Esophagus muscularis mucosa (tissue), 4 donors: Measurements from ENCODE around the gene EIF4EBP2. TPM values are rescaled to one million over a fixed set of nuclear protein-coding genes. Genes with fewer than 3 reads are reported as not detected.

Experiments
- DNase-seq: peaks from one replicate; pipeline ENCODE4 v3.0.0-alpha.2; 2017; ENCODE audit errors: extremely low spot score
- H3K27ac ChIP-seq, 4 donors: fragments of 200-600 bp; sonication (generic); replicated peaks in 1 of 4; 1 replicate in 3 of 4; 2 replicates in 1 of 4; pipeline ENCODE4 v1.5.1; 2016 to 2019; ENCODE audit warnings: mild to moderate bottlenecking in 1 of 4
- H3K27me3 ChIP-seq, 4 donors: fragments of 200-600 bp; sonication (generic); one replicate each; pipeline versions ENCODE4 v1.5.1 to v1.6.0; 2016 to 2019
- H3K36me3 ChIP-seq, 4 donors: fragments of 200-600 bp; sonication (generic); one replicate each; pipeline ENCODE4 v1.5.1; 2016 to 2019
- H3K4me1 ChIP-seq, 4 donors: fragments of 200-600 bp; sonication (generic); one replicate each; pipeline ENCODE4 v1.5.1; 2016 to 2019
- H3K4me3 ChIP-seq, 4 donors: fragments of 200-600 bp; sonication (generic); 1 replicate in 2 of 4; 2 replicates in 2 of 4; pipeline ENCODE4 v1.5.1; 2016 to 2019; ENCODE audit warnings: mild to moderate bottlenecking in 4 of 4, moderate library complexity in 1 of 4
- H3K9me3 ChIP-seq, 4 donors: fragments of 200-600 bp; sonication (generic); 1 replicate in 3 of 4; 2 replicates in 1 of 4; pipeline ENCODE4 v1.5.1; 2016 to 2019
- EP300 ChIP-seq: sonication (generic); formaldehyde crosslinking; IDR thresholded peaks from one replicate; pipeline ENCODE4 v1.6.1; 2017; ENCODE audit warnings: antibody characterized with exemption
- POLR2A ChIP-seq: fragments of 450-650 bp; IDR thresholded peaks from one replicate; pipeline ENCODE4 v1.6.1; 2017; ENCODE audit warnings: antibody characterized with exemption, moderate library complexity, mild to moderate bottlenecking, low read depth
- POLR2AphosphoS5 ChIP-seq, 2 donors: sonication (generic); formaldehyde crosslinking; IDR thresholded peaks; one replicate each; pipeline ENCODE4 v1.6.1; 2017; ENCODE audit warnings: antibody characterized with exemption in 2 of 2
- WGBS: methylation state at CpG from one replicate; pipeline ENCODE4 v1.1.5; 2018; 5-methylcytosine and 5-hydroxymethylcytosine counted together
- intact Hi-C: fragments of 100-400 bp; cut with DNase I; formaldehyde crosslinking; loops from one replicate; pipeline ENCODE4 v1.15.1; 2023
- total RNA-seq, 4 donors: library from RNA; depleted of rRNA; stranded (reverse); fragments of >200 nt; gene quantifications; one replicate each; pipeline versions ENCODE4 v1.1.0 to v1.2.1, GENCODE V29; 2016
- TF ChIP-seq, protein P1 (sequence below), 3 experiments: fragments of 200-600 bp in 2 of 3; fragments of 450-650 bp in 1 of 3; sonication (generic) in 2 of 3; IDR thresholded peaks; one replicate each; pipeline ENCODE4 v1.5.1; 2017 to 2019; ENCODE audit warnings: antibody characterized with exemption in 3 of 3, mild to moderate bottlenecking in 2 of 3, moderate library complexity in 1 of 3

Gene EIF4EBP2
- total RNA-seq, 4 donors from 2014 or later, result 73.6 to 99.9 (median 78.4) TPM

- H3K4me1 ChIP-seq, result peaks cover 12 to 36% (median 32%) of the 10 kb centered on the region in 4 donors
- H3K27ac ChIP-seq, result peak overlapping the region; percentile 80 to 87 (median 87)
- intact Hi-C loops, result loop anchor here (1.0 to 10.0 kb wide), 2 partner anchors 143 to 249 kb away; no protein-coding TSS in a partner anchor
- peak overlapping the region; percentile 24 to 40 (median 26) for H3K4me3 ChIP-seq
- TF ChIP-seq EP300 (no peak), POLR2A (no peak), POLR2AphosphoS5 (IDR thresholded peaks at IDR 0.05) (peak; percentile 75 to 90)
- TF ChIP-seq, protein P1, sequence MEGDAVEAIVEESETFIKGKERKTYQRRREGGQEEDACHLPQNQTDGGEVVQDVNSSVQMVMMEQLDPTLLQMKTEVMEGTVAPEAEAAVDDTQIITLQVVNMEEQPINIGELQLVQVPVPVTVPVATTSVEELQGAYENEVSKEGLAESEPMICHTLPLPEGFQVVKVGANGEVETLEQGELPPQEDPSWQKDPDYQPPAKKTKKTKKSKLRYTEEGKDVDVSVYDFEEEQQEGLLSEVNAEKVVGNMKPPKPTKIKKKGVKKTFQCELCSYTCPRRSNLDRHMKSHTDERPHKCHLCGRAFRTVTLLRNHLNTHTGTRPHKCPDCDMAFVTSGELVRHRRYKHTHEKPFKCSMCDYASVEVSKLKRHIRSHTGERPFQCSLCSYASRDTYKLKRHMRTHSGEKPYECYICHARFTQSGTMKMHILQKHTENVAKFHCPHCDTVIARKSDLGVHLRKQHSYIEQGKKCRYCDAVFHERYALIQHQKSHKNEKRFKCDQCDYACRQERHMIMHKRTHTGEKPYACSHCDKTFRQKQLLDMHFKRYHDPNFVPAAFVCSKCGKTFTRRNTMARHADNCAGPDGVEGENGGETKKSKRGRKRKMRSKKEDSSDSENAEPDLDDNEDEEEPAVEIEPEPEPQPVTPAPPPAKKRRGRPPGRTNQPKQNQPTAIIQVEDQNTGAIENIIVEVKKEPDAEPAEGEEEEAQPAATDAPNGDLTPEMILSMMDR (IDR thresholded peaks at IDR 0.05), result peak; percentile 89 to 95 (median 92)
- H3K9me3 ChIP-seq, result no peaks in the 10 kb centered on the region
- WGBS, result 12% methylated on average over 14 of the region's 15 CpGs
- H3K27me3 ChIP-seq, result no peaks in the 10 kb centered on the region
- H3K36me3 ChIP-seq, result no peaks in the 10 kb centered on the region
- DNase-seq, result peak; percentile 98
Observed at GRCh38 chr10:70363971-70364771, 39.8 kb upstream of the EIF4EBP2 start.

GRCh38 chr10:70364772-70365091 is 39.2 kb upstream of the EIF4EBP2 start:
- 35% methylated on average over 2 of the region's 2 CpGs for WGBS
- Histone ChIP-seq H3K4me3 (peak overlapping the region; percentile 24 to 32 (median 26)), H3K9me3 (no peaks in the 10 kb centered on the region), H3K27me3 (no peaks in the 10 kb centered on the region), H3K27ac (peak overlapping the region in 3 of 4 donors; percentile 80 to 87 (median 87)), H3K4me1 (peaks cover 12 to 36% (median 32%) of the 10 kb centered on the region in 4 donors), H3K36me3 (no peaks in the 10 kb centered on the region)
- no peak for TF ChIP-seq POLR2AphosphoS5 (IDR thresholded peaks at IDR 0.05)
- no peak for TF ChIP-seq POLR2A
- TF ChIP-seq, protein P1 (IDR thresholded peaks at IDR 0.05), result peak in 1 of 3 experiments; percentile 6
- TF ChIP-seq EP300, result no peak
- DNase-seq, result no peak
- intact Hi-C loops, result loop anchor here (1.0 to 10.0 kb wide), 2 partner anchors 143 to 250 kb away; no protein-coding TSS in a partner anchor

DNA sequence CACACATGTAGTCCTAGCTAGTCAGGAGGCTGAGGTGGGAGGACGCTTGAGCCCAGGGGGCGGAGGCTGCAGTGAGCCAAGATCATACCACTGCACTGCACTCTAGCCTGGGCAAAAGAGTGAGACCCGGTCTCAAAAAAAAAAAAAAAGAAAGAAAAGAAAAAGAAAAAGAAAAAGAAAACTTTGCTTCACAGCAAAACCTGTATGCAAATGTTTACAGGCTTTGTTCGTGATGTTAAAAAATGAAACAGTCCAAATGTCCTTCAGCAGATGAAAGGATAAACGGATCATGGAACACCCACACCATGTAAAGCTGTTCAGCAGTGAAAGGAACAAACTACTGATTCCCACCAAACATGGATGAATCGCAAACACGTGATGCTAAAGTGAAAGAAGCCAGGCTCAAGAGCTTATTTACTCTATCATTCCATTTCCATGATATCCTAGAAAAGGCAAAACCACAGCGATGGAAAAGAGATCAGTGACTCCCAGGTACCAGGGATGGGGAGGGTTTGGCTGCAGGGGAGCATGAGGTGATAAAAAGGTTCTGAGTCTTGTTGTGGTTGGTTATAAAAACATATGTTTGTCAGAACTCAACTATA is 36.6 kb upstream of the EIF4EBP2 start:
- peaks cover 12 to 36% (median 32%) of the 10 kb centered on the region in 4 donors for H3K4me1 ChIP-seq
- intact Hi-C loops, result loop anchor here (10.0 kb wide), 1 partner anchor 252 kb away; no protein-coding TSS in a partner anchor
- WGBS, result 61% methylated on average over 8 of the region's 8 CpGs
- no peaks in the 10 kb centered on the region for H3K27me3 ChIP-seq
- TF ChIP-seq, protein P1 (IDR thresholded peaks at IDR 0.05), result no peak
- TF ChIP-seq POLR2AphosphoS5 (IDR thresholded peaks at IDR 0.05) (peak; percentile 55 to 60), EP300 (no peak), POLR2A (no peak)
- peaks cover 0 to 7% (median 2%) of the 10 kb centered on the region in 4 donors for H3K36me3 ChIP-seq
- no peak for DNase-seq
- H3K9me3 ChIP-seq, result no peaks in the 10 kb centered on the region
- H3K27ac ChIP-seq, result peak overlapping the region; percentile 32 to 62 (median 60)
- peak overlapping the region in 2 of 4 donors; percentile 12 to 14 for H3K4me3 ChIP-seq

DNA sequence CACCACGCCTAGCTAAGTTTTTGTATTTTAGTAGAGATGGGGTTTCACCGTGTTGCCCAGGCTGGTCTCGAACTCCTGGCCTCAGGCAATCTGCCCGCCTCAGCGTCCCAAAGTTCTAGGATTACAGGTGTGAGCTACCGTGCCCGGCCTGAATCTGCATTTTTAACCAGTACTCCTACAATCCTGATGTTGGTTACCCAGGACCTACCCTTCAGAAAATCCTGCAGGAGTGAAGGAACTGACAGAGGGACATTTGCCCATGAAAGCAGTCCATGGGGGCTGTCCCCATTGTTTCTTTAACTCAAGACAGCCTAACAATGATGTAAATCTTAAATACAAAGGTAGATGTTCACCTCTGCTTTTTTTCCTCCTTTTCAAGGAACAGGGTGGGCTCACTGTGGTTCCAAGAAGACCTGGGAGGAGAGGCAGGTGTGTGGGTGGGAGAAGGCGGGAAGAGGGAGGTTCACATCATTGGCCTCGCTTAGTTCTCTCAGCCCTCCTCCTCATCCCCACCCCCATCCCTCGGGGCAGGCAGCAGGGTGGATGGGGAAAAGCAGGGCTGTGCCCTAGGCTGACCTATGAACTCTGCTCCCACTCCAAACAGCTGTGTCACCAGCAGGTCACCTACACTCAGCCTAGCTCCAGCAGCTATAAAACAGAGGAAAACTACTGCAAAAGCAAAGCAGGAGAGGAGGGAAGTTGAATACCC is 35.0 kb upstream of the EIF4EBP2 start:
- no peaks in the 10 kb centered on the region for H3K9me3 ChIP-seq
- TF ChIP-seq, protein P1 (IDR thresholded peaks at IDR 0.05), result no peak
- TF ChIP-seq POLR2A (no peak), EP300 (no peak)
- intact Hi-C loops, result loop anchor here (10.0 kb wide), 1 partner anchor 254 kb away; no protein-coding TSS in a partner anchor
- peak overlapping the region in 1 of 4 donors; percentile 4 for H3K27ac ChIP-seq
- peaks cover 0 to 7% (median 5%) of the 10 kb centered on the region in 4 donors for H3K36me3 ChIP-seq
- H3K4me3 ChIP-seq, result no peak overlapping the region
- peaks cover 7 to 27% (median 22%) of the 10 kb centered on the region in 4 donors for H3K4me1 ChIP-seq
- no peaks in the 10 kb centered on the region for H3K27me3 ChIP-seq
- 85% methylated on average over 10 of the region's 10 CpGs for WGBS
- DNase-seq, result no peak
